NCI-H1105 treated with DMSO at 0.1 percent for 48 hours (cell line): ENCODE results near the gene GLB1L.
"Not testable (repeated sequence)": the region's sequence is repeated elsewhere in the genome, so short reads cannot be mapped to it uniquely, and the experiment has no call there.

Experiments used
- DNase-seq: peaks from one replicate; lab custom pipeline; 2025; lab: John Stamatoyannopoulos, UW

The GLB1L gene

GRCh38 chr2:219280651-219281050 lies 35.4 kb upstream of the GLB1L start:
- DNase-seq, result no peak

DNA sequence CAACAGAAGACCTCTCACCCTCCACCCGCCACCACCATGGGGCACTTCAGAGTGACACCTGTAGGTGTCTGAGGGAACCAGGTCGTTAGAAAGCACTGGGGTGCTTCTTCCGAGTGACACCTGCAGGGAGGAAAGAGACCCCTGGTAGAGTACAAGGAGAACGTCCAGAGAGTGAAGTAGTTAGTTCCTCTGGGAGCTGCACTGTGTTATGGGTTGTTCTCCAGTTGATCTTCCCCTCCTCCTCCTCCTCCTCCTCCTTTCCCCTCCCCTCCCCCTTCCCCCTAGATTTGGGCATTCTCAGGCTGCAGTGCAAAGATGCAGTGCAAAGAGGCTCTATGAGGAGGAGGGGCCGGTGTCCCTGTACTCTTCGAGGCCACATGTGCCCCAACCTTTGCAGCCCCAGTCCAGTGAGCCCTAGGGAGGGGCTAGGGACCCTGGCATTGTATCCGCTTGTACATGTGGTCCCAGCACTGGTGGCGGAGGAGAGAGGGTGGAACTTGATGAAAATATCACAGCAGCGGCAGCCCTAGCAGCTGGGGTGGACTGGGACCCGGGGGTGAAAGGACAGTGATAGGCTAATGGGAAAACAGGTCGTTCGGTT lies 34.8 kb upstream of the GLB1L start:
- no peak for DNase-seq

DNA sequence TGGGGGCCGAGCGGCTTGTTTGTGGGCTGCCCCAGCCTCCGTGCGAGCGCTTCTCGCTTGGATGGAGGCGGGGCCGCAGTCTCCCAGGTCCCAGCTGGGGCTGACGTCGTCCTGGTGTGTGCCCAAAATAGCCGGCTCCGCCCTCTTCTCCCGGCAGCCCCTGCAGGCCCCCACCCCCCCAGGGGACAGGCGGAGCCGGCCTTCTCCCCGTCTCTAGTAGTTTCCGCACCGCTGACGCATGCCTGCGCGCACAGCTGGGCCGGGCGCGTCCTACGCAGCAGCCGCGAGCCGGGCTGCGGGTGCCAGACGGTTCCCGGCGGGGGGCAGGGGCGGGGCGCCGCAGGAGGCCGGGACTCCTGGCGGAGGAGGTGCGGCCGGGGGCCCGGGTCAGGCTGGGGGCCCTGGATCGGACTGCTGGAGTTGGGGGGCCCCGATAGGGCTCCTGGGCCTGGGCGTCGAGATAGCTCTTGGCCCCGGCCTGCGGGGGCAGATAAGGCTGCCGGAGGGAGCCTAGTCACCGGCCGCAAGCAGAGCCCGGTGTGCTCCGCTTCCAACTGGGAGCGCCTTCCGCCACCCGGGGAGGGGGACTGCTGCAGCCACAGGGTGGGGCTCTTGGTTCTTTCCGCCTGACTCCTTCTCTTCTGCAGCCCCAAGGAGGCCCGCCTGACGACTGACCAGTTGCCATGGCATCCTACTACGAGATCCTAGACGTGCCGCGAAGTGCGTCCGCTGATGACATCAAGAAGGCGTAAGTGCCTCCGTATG lies 34.1 kb upstream of the GLB1L start, which contains the start of gene DNAJB2:
DNAJB2 (plus strand) TSS at position 216 of the 765 bp plus-strand sequence; CDS start at position 684, 468 bp downstream.
- DNase-seq, result peak; percentile 90

DNA sequence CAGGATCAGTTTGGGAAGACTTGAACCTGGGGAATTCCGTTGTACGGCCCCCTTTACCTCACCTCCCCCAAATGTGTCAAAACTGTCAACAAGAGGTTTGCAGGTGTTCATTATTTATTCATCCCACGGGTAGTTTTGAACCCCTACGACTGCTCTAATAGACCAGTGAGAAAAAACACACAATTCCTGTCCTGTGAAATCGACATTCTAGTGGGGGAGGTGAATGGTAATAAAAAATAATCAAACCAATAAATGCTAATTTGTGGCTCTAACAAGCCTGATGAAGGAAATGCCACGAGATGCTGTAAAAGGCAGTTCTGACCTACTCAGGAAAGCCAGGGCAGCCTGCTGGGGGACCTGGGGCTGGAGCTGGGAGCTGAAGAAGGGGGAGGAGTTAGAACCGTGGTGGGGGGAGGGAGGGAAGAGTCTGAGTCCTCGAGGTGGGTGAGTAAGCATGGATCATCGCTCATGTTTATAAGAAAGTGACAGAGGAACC lies 33.5 kb upstream of the GLB1L start:
- DNase-seq, result no peak

- peak; percentile 65 for DNase-seq
Observed at GRCh38 chr2:219277703-219278654, 32.7 kb upstream of the GLB1L start.

DNA sequence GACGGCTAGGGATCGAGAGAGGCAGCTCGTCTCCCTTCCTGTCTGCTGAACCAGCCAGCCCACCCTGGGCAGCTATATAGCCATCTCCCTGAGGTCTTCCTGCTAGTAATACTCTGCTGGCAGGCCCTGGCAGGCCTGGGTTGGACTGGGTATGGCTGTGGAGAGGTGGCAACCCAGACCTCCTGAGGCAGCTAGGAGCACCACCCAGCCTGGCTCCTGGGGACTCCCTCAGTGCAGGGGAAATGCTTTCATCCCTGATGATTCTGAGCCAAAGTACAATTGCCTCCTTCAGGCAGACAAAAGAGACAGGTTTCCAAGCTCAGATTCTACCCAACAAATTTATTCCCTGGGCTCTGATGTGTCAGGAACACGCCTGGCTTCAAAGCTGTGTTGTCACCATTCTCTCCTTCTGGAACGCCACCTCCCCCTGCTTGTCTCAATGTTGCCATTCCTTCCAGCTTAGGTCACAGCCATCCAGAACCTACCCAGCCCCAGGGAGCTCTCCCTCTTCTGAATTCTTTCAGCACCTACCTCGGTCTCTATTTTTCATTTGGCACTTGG lies 29.2 kb upstream of the GLB1L start:
- no peak for DNase-seq

GRCh38 chr2:219273937-219274336 lies 28.7 kb upstream of the GLB1L start:
- no peak for DNase-seq

- DNase-seq, result no peak
Observed at GRCh38 chr2:219272995-219273394, 27.8 kb upstream of the GLB1L start.

DNA sequence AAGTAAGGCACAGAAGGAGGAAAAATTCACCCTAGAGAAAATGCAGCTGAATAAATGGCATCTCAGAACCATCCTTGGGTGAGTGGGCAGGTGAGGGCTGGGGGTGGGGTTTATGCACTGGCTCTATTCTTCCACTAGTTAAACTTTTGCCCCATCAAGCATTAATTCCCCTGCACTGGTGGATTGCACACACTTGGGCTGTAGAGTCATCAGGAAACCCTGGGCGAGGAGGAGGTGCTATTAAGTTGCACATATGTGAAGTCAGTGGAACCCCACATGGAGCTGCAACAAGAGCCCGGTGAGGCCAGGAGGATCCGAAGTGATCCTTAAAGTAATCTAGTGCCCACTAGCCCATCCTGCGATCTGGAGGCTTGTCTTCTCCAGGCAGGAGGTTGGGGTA lies 27.1 kb upstream of the GLB1L start:
- DNase-seq, result no peak

GRCh38 chr2:219271021-219271420 lies 25.8 kb upstream of the GLB1L start:
- DNase-seq, result no peak

- DNase-seq, result no peak
Observed at GRCh38 chr2:219270055-219270372, 24.8 kb upstream of the GLB1L start.

DNA sequence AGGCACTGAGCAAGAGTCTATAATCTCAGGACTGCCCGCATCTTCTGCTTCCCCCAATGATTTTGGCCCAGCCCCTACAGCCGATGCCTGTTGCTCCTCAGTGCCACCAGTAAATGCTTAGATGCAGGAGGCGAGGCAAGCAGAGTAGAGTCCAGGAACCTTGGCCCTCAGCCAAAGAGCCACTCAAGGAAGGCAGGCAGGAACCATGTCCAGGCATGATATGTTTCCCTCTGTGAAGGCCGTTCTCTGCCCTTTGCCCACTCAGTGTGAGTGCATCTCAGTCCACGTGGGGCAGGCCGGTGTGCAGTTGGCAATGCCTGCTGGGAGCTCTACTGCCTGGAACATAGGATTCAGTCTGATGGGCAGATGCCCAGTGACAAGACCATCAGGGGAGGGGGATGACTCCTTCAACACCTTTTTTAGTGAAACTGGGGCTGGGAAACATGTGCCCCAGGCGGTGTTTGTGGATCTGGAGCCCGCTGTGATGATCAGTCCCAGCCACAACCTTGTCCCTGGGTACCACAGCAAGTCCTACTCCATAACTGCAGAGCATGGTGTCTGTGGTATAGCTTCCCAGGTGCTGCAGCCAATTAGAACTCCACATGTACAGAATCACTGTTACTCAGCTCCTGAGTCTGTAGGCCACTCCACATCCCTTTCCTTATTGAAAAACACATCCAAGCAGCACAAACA lies 24.3 kb upstream of the GLB1L start:
- DNase-seq, result peak; percentile 76

DNA sequence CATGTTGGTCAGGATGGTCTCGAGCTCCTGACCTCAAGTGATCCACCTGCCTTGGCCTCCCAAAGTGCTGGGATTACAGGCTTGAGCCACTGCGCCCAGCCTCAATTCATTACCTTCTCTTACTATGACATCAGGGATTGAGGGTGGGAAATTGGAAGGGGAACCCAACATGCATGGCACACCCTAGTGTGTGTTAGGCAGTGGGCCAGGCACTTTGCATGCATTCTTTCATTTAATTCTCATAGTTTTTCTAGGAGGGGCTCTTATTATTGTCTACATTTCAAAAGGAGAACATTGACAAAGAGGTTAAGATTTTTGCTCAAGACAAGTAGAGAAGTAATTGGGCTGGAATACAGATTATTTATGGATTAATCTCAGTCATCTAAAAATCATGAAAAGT lies 23.1 kb upstream of the GLB1L start:
- no peak for DNase-seq

DNA sequence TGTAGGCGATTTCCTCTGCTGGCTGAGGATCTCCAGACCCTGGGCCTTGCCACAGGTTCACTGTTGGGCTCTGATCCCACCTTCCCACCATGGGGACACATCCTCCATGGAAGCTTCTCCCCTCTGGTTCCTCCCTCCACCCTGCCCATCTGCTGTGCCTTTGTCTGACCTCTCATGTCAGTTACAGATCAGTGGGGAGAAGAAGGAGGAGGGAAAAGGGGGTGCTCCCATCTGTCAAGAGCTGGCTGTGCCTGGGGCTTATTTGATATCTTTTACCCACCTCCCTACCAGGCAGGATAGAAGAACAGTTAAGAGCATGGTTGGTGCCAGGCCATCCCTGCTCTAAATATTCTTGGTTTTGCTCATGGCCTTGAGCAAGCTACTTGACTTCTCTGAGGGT lies 21.6 kb upstream of the GLB1L start:
- DNase-seq, result no peak

DNA sequence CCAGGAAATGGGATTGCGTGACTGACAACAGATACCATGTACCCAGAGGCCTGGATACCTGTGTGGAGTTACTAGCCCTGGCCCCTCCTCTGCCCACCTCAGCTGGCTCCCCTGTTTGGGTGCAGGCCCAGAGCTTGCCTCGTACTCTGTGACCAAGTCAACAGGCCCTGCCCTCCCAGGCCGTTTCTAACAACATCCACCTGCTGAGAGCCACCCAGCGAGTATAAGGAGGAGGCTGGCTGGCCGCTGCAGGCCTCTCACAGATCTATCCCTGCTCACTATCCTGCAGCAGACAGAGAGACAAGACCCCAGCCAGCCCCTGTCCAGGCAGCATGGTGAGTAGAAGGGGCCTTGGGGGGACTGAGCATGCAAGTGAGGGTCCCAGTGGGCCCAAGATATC lies 21.0 kb upstream of the GLB1L start:
- DNase-seq, result no peak

DNA sequence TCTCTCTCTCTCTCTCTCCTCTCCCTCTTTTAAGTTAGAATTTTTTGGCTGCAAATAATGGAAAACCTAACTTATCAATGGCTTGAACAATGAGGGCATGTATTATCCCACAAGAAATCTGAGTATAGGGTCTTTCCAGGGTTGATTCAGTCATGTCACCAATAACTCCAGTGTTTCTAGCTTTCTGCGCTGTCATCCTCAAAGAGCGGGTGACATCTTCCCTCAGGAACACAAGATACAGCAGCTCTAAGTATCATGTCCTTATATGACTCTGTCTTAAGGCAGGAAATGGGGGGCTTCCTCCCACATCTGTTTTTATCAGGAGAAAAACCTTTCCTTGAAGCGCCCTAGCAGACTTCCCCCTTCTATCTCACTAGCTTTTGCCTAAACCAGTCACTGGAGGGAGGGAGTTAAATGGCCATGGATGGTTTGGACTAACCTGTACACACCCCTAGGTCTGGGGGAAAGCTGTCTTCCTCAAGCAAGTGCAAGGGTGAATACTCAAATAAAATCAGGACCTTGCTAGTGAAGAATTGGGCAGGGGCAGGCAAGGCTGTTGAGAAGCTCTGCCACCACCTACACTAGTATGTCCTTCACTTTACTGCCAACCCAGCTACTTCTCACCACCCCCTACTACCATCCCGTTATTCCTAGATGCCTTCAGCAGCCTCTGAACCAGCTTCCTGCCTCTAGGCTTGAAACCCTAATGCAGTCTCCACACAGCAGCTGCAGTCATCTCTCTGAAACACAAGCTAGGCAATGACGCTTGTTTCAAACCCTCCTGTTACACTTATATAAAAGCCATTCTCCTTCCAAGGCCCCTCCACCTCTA lies 16.0 kb upstream of the GLB1L start:
- no peak for DNase-seq

DNA sequence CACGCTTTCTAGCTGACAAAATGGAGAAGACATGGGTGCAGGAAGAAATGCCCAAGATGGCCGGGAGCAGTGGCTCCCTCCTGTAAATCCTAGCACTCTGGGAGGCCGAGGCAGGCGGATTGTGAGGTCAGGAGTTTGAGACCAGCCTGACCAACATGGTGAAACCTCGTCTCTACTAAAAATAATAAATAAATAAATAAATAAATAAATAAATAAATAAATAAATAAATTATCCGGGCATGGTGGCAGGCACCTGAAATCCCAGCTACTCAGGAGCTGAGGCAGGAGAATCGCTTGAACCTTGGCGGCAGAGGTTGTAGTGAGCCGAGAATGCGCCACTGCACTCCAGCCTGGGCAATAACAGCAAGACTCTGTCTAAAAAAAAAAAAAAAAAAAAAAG lies 13.7 kb upstream of the GLB1L start:
- DNase-seq, result not testable (repeated sequence)

DNA sequence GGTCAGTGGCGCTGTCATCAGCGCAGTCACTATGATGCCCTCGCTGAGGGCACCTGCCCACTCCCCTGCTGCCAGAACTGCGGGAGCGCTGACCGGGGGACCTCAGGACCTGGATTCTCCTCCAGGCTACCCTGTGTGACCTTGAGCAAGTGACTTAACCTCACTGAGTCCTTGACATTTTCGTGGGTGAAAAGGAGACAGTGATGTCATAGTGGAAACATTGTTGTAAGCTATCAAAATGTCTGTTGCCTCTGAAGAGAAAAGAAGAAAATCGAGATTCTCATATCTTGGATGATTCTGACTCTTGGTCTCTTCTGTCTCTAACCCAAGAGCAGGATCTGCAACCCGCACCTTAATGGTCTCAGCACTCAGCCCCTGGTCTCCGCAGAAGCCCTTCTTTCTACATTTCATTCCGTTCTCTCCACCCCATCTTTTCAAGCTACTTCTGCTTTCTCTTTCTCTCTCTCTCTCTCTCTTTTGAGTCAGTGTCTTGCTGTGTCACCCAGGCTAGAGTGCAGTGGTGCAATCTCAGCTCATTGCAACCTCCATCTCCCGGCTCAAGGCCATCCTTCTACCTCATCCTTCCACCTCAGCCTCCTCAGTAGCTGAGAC lies 9.5 kb upstream of the GLB1L start:
- no peak for DNase-seq

DNA sequence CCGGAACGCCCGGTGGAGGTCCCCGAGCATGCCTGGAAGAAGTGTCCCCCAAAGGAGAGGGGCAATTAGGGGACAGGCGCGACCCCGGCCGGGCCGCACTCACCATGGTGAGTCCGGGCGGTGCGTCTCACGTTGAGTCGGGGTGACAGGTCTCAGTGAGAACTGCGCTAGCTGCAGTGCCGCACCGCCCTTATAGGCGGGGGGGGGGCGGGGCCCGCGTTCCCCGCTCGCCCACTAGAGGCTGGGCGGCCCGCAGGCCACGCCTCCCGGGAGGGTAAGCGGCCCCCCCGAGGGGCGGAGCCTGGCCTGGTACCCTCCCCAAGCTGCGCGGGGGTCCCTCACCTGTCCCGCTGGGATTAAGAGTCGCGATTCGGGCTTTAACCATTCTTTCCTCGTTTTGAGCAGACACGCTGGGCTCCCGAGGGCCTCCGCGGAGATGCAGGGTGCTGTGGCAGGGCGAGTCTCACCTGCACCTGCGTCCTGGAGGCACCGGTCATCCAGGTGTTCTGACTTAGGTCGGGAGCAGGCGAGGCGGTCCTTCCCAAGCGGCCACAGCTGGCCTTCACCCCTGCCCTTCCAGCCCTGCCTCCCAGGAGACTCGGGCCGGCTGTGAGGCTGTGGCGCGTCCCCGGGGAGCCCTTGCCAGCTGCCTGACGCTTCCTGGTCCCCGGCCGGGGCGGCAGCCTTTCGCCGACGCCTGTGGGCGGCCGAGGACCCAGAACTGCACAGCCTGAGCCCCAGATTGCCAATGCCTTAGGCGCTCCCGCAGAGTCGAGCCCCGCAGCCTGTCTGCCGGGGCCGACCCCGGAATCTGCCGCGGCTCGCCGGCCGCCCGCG lies 8.7 kb upstream of the GLB1L start, which contains the start of gene TUBA4A:
TUBA4A (minus strand) TSS at position 166 of the 837 bp plus-strand sequence; CDS start at position 106, 60 bp downstream.
- peak; percentile 68 for DNase-seq
